Stimulated activated naive CD8-positive, alpha-beta T cell treated with anti-CD3 and anti-CD28 coated beads, Interleukin-15, amount 100 ng/mL, for 72 hours (primary cell): ENCODE measurements around the gene RTF2.

Source experiments
- ATAC-seq: fragments of 150-1000 bp; cut with Tn5 transposase; 2 replicates; pipeline ENCODE4 v1.10.0; 2021; ENCODE audit warnings: mild to moderate bottlenecking, moderate library complexity
- DNase-seq, 2 donors: peaks; one replicate each; pipeline ENCODE4 v3.0.0; 2021 to 2022
- H3K27ac Mint-ChIP-seq, 2 donors: one replicate each; pipeline ENCODE4 v1.8.0; 2022; ENCODE audit warnings: mild to moderate bottlenecking in 2 of 2, mixed read lengths in 2 of 2, moderate library complexity in 2 of 2
- H3K27me3 Mint-ChIP-seq: one replicate; pipeline ENCODE4 v1.8.0; 2022; ENCODE audit warnings: mixed read lengths
- H3K4me1 Mint-ChIP-seq: one replicate; pipeline ENCODE4 v1.8.0; 2022; ENCODE audit warnings: mild to moderate bottlenecking, mixed read lengths
- H3K4me3 Mint-ChIP-seq, 2 donors: one replicate each; pipeline ENCODE4 v1.8.0; 2022; ENCODE audit warnings: mild to moderate bottlenecking in 2 of 2, mixed read lengths in 2 of 2, moderate library complexity in 1 of 2
- H3K9me3 Mint-ChIP-seq, 2 donors: one replicate each; pipeline ENCODE4 v1.8.0; 2022; ENCODE audit warnings: mixed read lengths in 2 of 2

RTF2 gene

GRCh38 chr20:56449459-56449858 is 19.0 kb upstream of the RTF2 start:
- H3K4me3 Mint-ChIP-seq: no peak overlapping the region
- DNase-seq (no peak), ATAC-seq (no peak)
- no peaks in the 10 kb centered on the region for H3K27me3 Mint-ChIP-seq
- no peaks in the 10 kb centered on the region for H3K9me3 Mint-ChIP-seq
- H3K27ac Mint-ChIP-seq: no peak overlapping the region
- H3K4me1 Mint-ChIP-seq: peaks cover 19% of the 10 kb centered on the region

- Mint-ChIP-seq H3K9me3 (no peaks in the 10 kb centered on the region), H3K27ac (peak overlapping the region in 1 of 2 donors; percentile 53), H3K27me3 (no peaks in the 10 kb centered on the region), H3K4me1 (peaks cover 30% of the 10 kb centered on the region), H3K4me3 (no peak overlapping the region)
- ATAC-seq: no peak
- no peak for DNase-seq
Observed at GRCh38 chr20:56451056-56451765, 17.2 kb upstream of the RTF2 start.

- Mint-ChIP-seq H3K9me3 (no peaks in the 10 kb centered on the region), H3K27ac (peak overlapping the region in 1 of 2 donors; percentile 89), H3K27me3 (no peaks in the 10 kb centered on the region), H3K4me3 (peak overlapping the region in 1 of 2 donors; percentile 42), H3K4me1 (peaks cover 34% of the 10 kb centered on the region)
- ATAC-seq: no peak
- DNase-seq: no peak
Observed at GRCh38 chr20:56453352-56453751, 15.1 kb upstream of the RTF2 start.

- H3K4me3 Mint-ChIP-seq: peak overlapping the region; percentile 4 to 60
Observed at GRCh38 chr20:56454754-56455153, 13.7 kb upstream of the RTF2 start.

GRCh38 chr20:56458206-56458821 is 10.1 kb upstream of the RTF2 start:
- Mint-ChIP-seq H3K4me3 (no peak overlapping the region), H3K4me1 (peaks cover 58% of the 10 kb centered on the region), H3K9me3 (no peaks in the 10 kb centered on the region), H3K27me3 (no peaks in the 10 kb centered on the region), H3K27ac (no peak overlapping the region)
- ATAC-seq (no peak), DNase-seq (no peak)

More at GRCh38 chr20:56454754-56455153, 13.7 kb upstream of the RTF2 start:
- no peaks in the 10 kb centered on the region for H3K27me3 Mint-ChIP-seq
- peaks cover 34% of the 10 kb centered on the region for H3K4me1 Mint-ChIP-seq
- H3K27ac Mint-ChIP-seq: peak overlapping the region; percentile 90 to 97
- ATAC-seq (peak; percentile 97), DNase-seq (peak in 1 of 2 donors; percentile 39)
- no peaks in the 10 kb centered on the region for H3K9me3 Mint-ChIP-seq

- H3K4me3 Mint-ChIP-seq: no peak overlapping the region
Observed at GRCh38 chr20:56460459-56460858, 8.0 kb upstream of the RTF2 start.

GRCh38 chr20:56461576-56461975 is 6.9 kb upstream of the RTF2 start:
- no peak overlapping the region for H3K27ac Mint-ChIP-seq
- ATAC-seq (no peak), DNase-seq (no peak)
- H3K27me3 Mint-ChIP-seq: no peaks in the 10 kb centered on the region
- no peak overlapping the region for H3K4me3 Mint-ChIP-seq
- peaks cover 51% of the 10 kb centered on the region for H3K4me1 Mint-ChIP-seq
- H3K9me3 Mint-ChIP-seq: no peaks in the 10 kb centered on the region

More at GRCh38 chr20:56460459-56460858, 8.0 kb upstream of the RTF2 start:
- peak; percentile 99 for ATAC-seq
- Mint-ChIP-seq H3K9me3 (no peaks in the 10 kb centered on the region), H3K4me1 (peaks cover 52% of the 10 kb centered on the region), H3K27me3 (no peaks in the 10 kb centered on the region), H3K27ac (peak overlapping the region in 1 of 2 donors; percentile 80)
- peak; percentile 10 to 65 for DNase-seq

- Mint-ChIP-seq H3K4me1 (peaks cover 51% of the 10 kb centered on the region), H3K4me3 (peak overlapping the region; percentile 27 to 40)
- peak; percentile 21 for ATAC-seq
Observed at GRCh38 chr20:56463428-56463827, 5.0 kb upstream of the RTF2 start.

GRCh38 chr20:56465997-56466396 is 2.4 kb upstream of the RTF2 start:
- peaks cover 68% of the 10 kb centered on the region for H3K4me1 Mint-ChIP-seq
- H3K4me3 Mint-ChIP-seq: no peak overlapping the region

More at GRCh38 chr20:56463428-56463827, 5.0 kb upstream of the RTF2 start:
- peak in 1 of 2 donors; percentile 32 for DNase-seq
- Mint-ChIP-seq H3K9me3 (no peaks in the 10 kb centered on the region), H3K27me3 (no peaks in the 10 kb centered on the region), H3K27ac (no peak overlapping the region)

GRCh38 chr20:56467968-56468315 is 485 bp upstream of the RTF2 start:
- Mint-ChIP-seq H3K4me3 (peak overlapping the region; percentile 99 to 100), H3K27me3 (no peaks in the 10 kb centered on the region), H3K27ac (peak overlapping the region; percentile 99 to 100), H3K4me1 (peaks cover 59% of the 10 kb centered on the region), H3K9me3 (no peaks in the 10 kb centered on the region)
- DNase-seq (no peak), ATAC-seq (no peak)

More at GRCh38 chr20:56465997-56466396, 2.4 kb upstream of the RTF2 start:
- DNase-seq: no peak
- no peak overlapping the region for H3K27ac Mint-ChIP-seq
- ATAC-seq: no peak
- H3K27me3 Mint-ChIP-seq: no peaks in the 10 kb centered on the region
- H3K9me3 Mint-ChIP-seq: no peaks in the 10 kb centered on the region

GRCh38 chr20:56469077-56469449 is 636 bp downstream of the RTF2 start:
- no peak for ATAC-seq
- H3K9me3 Mint-ChIP-seq: no peaks in the 10 kb centered on the region
- H3K27ac Mint-ChIP-seq: peak overlapping the region; percentile 99 to 100
- peaks cover 48% of the 10 kb centered on the region for H3K4me1 Mint-ChIP-seq
- no peaks in the 10 kb centered on the region for H3K27me3 Mint-ChIP-seq
- DNase-seq: no peak
- peak overlapping the region; percentile 99 to 100 for H3K4me3 Mint-ChIP-seq

GRCh38 chr20:56483970-56484369 is 15.5 kb downstream of the RTF2 start:
- H3K9me3 Mint-ChIP-seq: no peaks in the 10 kb centered on the region
- no peak for ATAC-seq
- peaks cover 26% of the 10 kb centered on the region for H3K4me1 Mint-ChIP-seq
- no peaks in the 10 kb centered on the region for H3K27me3 Mint-ChIP-seq
- peak overlapping the region; percentile 80 to 92 for H3K27ac Mint-ChIP-seq
- DNase-seq: no peak
- peak overlapping the region; percentile 51 to 59 for H3K4me3 Mint-ChIP-seq

- peaks cover 20% of the 10 kb centered on the region for H3K4me1 Mint-ChIP-seq
- H3K27ac Mint-ChIP-seq: no peak overlapping the region
- ATAC-seq (no peak), DNase-seq (no peak)
- no peaks in the 10 kb centered on the region for H3K9me3 Mint-ChIP-seq
- no peak overlapping the region for H3K4me3 Mint-ChIP-seq
- no peaks in the 10 kb centered on the region for H3K27me3 Mint-ChIP-seq
Observed at GRCh38 chr20:56487216-56487615, 18.8 kb downstream of the RTF2 start.

GRCh38 chr20:56488566-56488965 is 20.1 kb downstream of the RTF2 start:
- Mint-ChIP-seq H3K4me1 (peaks cover 11% of the 10 kb centered on the region), H3K27me3 (no peaks in the 10 kb centered on the region), H3K4me3 (no peak overlapping the region), H3K27ac (peak overlapping the region; percentile 35 to 45), H3K9me3 (no peaks in the 10 kb centered on the region)
- DNase-seq: no peak
- no peak for ATAC-seq

GRCh38 chr20:56501116-56501515 is 32.7 kb downstream of the RTF2 start:
- H3K4me1 Mint-ChIP-seq: peaks cover 6% of the 10 kb centered on the region
- H3K27ac Mint-ChIP-seq: no peak overlapping the region
- no peak overlapping the region for H3K4me3 Mint-ChIP-seq
- H3K9me3 Mint-ChIP-seq: peaks cover 0 to 5% of the 10 kb centered on the region in 2 donors
- ATAC-seq: no peak
- no peaks in the 10 kb centered on the region for H3K27me3 Mint-ChIP-seq
- DNase-seq: no peak

- Mint-ChIP-seq H3K27ac (peak overlapping the region in 1 of 2 donors; percentile 93), H3K4me3 (no peak overlapping the region), H3K27me3 (no peaks in the 10 kb centered on the region), H3K9me3 (no peaks in the 10 kb centered on the region), H3K4me1 (peaks cover 6% of the 10 kb centered on the region)
- ATAC-seq (no peak), DNase-seq (no peak)
Observed at GRCh38 chr20:56503916-56504315, 35.5 kb downstream of the RTF2 start.
